NCI-H187 treated with DMSO at 0.1 percent for 48 hours (cell line): Measurements from ENCODE around the gene PLCL1.

Experiments used
- DNase-seq: peaks from one replicate; lab custom pipeline; 2025; lab: John Stamatoyannopoulos, UW

The PLCL1 gene

GRCh38 chr2:197804049-197804757, at the start of gene PLCL1:
Gene PLCL1 (plus strand): TSS chr2:197804593.
- no peak for DNase-seq

DNA sequence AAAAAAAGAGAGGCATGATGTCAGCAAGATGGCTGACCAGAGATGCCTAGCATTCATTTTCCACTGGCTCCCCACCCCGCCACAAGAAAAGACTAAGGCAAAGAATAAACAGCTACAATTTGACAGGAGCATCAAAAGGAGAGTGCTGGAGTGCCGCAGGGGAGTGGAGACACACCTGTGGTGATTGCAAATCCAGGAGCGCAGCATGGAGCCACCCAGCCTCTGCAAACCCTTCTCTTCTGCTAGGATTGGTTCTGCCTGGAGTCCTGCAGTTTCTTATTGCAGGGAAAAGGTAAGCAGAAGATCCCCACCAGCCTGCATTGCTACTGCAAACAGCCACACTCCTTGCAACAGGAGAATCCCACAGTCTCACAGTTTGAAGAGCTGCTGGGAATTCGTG, 45.4 kb upstream of the PLCL1 start:
- DNase-seq: no peak

DNA sequence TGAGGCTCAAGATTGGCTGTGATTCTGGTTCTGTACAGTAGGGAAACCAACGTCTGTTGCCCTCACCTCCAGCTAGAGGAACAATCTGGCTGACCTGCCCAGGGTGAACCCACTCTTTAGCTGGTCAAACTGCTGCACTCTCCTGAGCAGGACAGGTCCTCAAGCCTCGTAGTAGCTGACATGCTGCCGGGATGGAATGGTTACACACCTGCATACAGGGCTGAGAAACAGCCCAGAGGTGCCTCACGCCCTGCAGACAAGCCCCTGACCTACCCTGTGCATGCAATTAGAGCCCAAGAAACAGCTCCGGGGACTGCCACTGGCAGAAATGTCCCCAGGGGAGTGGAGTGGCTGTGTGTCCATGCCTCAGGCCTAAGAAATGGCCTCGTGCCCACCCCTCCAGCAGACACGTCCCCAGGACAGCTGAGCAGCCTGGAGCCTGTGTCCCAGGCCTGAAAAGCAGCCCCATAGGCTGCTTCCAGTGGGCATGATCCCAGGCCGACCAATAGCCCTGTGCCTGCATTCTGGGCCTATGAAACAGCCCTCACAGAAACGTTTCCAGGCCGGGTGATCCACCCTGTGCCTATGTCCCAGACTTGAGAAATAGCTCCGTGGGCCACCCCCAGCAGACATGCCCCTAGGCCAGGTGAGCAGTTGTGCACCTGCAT, 44.6 kb upstream of the PLCL1 start:
- no peak for DNase-seq

GRCh38 chr2:197760293-197760657, 44.1 kb upstream of the PLCL1 start:
- no peak for DNase-seq

DNA sequence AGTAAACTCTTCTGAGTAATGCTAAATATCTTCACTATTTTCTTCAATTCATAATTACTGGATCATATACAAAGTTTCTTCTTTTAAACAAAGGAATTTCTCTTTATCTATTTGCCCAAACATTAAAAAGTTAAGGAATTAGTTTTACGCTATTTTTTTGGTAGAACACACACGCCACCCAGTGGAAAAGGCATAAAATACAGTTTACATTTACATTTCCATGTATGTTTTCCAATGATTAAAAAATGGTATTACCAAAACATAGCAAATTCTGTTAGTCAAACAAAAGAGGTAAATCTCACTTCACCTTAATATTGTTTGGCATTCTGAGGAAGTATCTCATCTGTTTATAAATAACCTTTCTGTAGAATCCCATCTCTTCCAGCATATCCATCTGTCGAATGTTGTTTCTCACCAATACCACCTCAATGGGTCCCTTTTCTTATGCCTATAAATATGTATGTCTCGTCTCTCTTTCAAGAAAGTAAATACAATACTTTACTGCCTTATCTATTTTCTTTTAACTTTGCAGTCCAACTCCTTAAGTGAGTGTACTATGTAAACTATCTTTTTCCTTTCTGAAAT, 26.5 kb upstream of the PLCL1 start:
- DNase-seq: no peak

GRCh38 chr2:197779261-197779660, 25.1 kb upstream of the PLCL1 start:
- DNase-seq: no peak

DNA sequence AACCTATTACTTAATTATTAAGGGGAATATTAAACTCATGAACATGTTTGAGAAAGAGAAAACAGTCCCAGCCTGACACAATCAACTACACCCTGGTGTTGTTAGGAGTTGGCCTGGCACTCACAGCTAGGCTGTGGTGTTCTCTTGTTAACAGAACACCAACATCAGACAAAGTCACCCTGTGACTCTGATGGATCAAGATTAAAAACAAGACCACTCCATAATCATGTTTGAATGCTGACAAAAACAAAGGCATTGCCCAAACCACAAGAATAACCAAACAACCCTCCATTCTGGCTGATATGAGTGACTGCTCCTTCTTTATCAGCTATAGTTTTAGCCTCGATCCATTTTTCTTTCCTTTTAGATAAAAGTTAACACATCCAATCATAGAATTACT, 22.3 kb upstream of the PLCL1 start:
- no peak for DNase-seq

GRCh38 chr2:197784956-197785941, 19.1 kb upstream of the PLCL1 start, which contains the start of gene BOLL:
Gene BOLL (minus strand): TSS chr2:197785319. CDS start chr2:197781850, 3,469 bp downstream.
- DNase-seq: no peak

DNA sequence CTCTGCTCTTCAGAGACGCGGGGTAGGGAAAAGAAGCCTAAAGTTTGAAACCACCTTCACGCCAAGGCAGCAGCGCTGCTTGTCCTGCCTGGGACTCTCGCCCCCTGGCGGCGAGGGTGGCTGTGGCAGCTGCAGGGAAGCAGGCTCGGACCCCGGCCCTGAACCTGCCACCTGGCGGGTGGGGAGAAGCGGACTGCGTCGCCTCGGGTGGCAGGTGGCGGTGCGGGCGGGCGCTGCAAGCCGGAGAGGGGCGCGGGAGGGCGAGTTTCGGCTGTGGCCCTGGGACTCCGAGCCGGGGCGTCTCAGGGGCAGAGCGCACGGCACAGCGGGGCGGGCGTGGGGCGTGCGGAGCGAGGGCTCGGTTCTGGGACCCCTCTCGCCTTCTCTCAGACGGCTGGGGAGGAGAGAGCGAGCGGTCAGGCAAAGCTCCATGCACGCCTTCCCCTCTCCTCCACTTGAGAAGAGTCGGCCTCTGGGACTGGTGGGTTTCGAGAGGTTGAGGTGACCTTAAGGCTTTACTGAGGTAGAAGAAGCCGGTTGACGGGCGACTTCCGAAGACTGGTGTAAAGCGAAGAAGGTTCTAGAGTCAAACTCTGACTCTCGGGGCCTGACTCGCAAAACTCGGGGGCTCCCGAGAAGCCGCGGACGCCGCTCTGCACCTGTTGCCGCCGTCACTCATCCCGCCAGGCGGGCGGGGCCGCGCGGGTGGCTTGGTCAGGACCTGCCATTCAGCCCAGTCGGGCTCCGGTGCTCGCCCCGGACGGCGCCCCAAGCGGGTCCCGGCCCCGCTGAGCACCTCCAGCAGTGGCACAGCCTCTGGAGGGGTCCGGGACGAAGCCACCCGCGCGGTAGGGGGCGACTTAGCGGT, 18.1 kb upstream of the PLCL1 start:
- DNase-seq: no peak

DNA sequence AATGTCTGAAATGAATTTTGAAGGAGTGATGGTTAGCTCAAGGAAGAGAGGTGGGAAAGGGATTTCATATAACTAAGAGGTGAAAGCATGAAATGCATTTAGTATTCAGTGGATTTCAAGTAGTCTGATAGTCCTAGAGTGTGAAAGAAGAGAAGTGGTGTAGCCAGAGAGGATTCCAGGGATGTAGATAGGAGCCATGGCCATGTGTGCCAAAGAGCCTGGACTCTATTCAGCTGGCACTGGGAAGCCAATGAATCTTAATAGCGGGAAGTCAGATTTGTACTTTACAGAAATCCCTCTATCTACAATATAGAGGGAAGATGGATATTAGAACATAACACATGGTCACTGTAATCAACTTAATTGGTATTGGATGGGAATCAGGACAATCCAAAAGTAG, 10.9 kb upstream of the PLCL1 start:
- no peak for DNase-seq

GRCh38 chr2:197795277-197795676, 9.1 kb upstream of the PLCL1 start:
- no peak for DNase-seq

- no peak for DNase-seq
Measured at GRCh38 chr2:197798187-197798586, 6.2 kb upstream of the PLCL1 start.

DNA sequence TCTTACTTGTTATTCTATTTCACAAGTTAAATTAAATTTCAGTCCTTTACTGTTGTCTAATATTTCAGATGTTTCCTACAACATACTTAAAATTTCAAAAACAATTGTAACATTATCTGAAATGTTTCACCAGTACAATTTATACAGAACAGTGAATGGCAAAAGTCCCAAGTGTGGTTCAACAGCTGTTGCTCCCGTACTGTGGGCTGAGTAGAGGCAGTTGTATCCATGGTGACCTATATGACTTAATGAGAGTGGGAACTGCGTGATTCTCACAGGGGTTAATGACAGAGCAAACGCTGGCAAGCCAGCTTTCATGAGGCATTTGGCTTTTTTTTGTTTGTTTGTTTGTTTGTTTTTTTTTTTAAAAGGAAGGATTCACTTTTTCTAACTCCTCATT, 5.3 kb upstream of the PLCL1 start:
- DNase-seq: no peak

- no peak for DNase-seq
Measured at GRCh38 chr2:197800091-197800490, 4.3 kb upstream of the PLCL1 start.

GRCh38 chr2:197801033-197801432, 3.4 kb upstream of the PLCL1 start:
- no peak for DNase-seq

- DNase-seq: no peak
Measured at GRCh38 chr2:197803033-197803444, 1.4 kb upstream of the PLCL1 start.

DNA sequence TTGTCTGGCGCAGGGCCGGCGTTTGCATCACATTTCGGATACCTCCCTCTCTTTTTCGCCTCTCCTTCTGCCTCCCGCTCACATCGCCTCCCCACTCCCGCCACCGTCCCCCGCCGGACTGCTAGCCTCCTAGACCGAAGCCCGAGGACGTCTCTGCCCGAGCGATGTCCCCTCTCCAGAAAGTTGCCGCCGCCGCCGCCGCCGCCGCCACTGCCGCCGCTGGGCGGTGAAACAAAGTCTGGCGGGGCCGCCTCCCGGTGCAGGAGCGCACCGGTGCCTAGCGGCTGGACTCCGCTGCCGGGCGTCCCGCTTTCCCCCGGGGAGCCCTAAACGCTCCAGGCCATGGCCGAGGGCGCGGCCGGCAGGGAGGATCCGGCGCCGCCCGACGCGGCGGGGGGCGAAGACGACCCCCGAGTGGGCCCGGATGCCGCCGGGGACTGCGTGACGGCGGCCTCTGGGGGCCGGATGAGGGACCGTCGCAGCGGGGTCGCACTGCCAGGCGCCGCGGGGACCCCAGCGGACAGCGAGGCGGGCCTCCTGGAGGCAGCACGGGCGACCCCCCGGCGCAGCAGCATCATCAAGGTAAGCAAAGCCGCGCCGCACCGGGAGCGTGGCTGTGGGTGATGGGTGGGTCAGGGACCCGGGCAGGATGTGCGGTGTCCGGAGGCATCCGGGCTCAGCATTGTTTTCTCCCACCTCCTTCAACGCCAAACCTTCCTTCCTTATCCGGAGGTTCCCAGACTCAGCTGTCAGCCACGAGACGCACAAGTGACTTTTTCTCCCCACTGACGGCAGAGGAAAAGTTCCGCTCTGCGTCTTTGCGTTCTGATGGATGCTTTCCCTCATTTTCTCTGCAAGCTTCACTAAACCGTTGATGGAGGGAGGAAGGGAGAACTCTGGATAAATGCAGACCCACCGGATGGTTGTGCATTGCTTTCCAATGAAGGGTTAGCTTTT, 643 bp downstream of the PLCL1 start:
- no peak for DNase-seq

DNA sequence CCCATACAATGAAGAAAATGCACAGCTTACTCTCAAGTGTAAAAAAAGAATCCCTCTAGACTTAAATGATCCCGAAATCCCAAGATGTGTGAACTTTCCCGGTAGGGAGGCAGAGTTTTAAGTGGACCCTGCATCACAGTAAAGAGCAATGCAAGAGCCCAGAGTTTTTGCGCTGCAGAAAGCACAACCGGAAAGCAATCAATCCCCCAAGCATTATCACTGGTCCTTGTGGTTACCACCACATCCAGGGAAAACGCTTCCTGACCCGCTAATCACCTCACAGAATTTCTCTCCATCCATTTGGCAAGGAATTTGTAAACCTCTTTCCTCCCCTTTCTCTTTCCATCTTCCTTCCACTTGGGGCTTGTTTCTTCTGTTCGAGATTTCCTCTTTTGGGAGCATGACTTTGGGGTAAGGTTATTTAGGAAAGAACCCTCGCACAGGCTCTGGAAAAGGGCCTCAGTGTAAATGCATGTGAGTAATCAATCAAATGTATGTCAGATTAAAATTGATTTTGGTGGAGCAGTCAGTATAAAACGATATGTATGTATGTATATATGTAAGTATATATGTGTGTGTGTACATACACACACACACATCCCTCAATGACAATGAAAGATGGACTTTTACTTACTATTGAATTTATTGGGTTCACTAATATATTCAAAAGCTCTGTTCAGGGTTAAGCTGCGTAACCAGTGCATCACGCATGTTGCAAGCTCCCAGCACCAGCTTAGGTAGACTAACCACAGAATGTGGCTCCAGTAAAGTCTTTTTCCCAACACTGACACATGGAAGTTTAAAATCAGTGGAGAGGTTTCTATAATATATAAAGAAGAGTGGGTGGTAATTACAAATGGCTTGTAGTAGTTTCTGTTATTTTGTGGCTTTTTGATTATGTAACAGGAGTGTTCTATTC, 1.6 kb downstream of the PLCL1 start:
- DNase-seq: no peak

- no peak for DNase-seq
Measured at GRCh38 chr2:197809064-197809463, 4.7 kb downstream of the PLCL1 start.
